K562 (cell line): ENCODE results near the gene CBLC. TPM values are rescaled to one million over a fixed set of nuclear protein-coding genes. Genes with fewer than 3 reads are reported as not detected.

Experiments used
- ATAC-seq: fragments of 200-7000 bp; cut with Tn5 transposase; 3 replicates; pipeline ENCODE4 v1.9.1; 2020; ENCODE audit warnings: moderate library complexity
- BruUV-seq: library from RNA; stranded (reverse); fragments of 400-500 nt; replicated peaks from 2 replicates; lab custom pipeline; 2021; lab: Mats Ljungman, UMichigan
- CTCF ChIA-PET: fragments of 300-600 bp; formaldehyde crosslinking; extraction: SDS; loops from one replicate; lab custom pipeline; 2021; ENCODE audit warnings: low intra/inter-chr PET ratio; lab: Yijun Ruan, JAX
- POLR2A ChIA-PET: fragments of 300-600, 350-650 bp; sonication (Branson Sonifier 250); formaldehyde crosslinking; extraction: SDS; loops from one replicate; lab custom pipeline; 2021; ENCODE audit warnings: antibody characterized with exemption, inconsistent platforms; lab: Yijun Ruan, JAX
- DNase-seq, 4 experiments: peaks; one replicate each; pipeline versions ENCODE4 v3.0.0 to v3.0.0-alpha.2; 2011 to 2018; ENCODE audit warnings: low spot score in 3 of 4, mixed read lengths in 3 of 4; ENCODE audit errors: extremely low read depth in 1 of 4
- FAIRE-seq: peaks from 2 replicates; lab custom pipeline; 2011; peaks lifted over from hg19 to GRCh38; lab: Jason Lieb, UNC
- H2AFZ ChIP-seq: 2 replicates; pipeline ENCODE4 v1.6.0; 2011; ENCODE audit warnings: low read depth, low read length, control low read depth, inconsistent platforms
- H3K27ac ChIP-seq: fragments of 200-600 bp; 3 replicates; pipeline ENCODE4 v1.8.0; 2011; ENCODE audit warnings: low read depth, mild to moderate bottlenecking, control low read depth, inconsistent platforms, low read length, moderate library complexity, mixed read lengths; ENCODE audit errors: extremely low read depth
- H3K27me3 ChIP-seq, 2 experiments: fragments of 300-600 bp in 1 of 2; 2 replicates in 1 of 2; 3 replicates in 1 of 2; pipeline versions ENCODE4 v1.6.0 to v1.8.0; 2011; ENCODE audit warnings: inconsistent platforms in 2 of 2, low read length in 2 of 2, mild to moderate bottlenecking in 1 of 2, mixed read lengths in 1 of 2, moderate library complexity in 1 of 2; ENCODE audit not compliant: control insufficient read depth in 2 of 2, insufficient read depth in 2 of 2
- H3K36me3 ChIP-seq: fragments of 300-600 bp; 3 replicates; pipeline ENCODE4 v1.8.0; 2011; ENCODE audit warnings: mild to moderate bottlenecking, low read length, inconsistent platforms; ENCODE audit not compliant: control insufficient read depth, insufficient read depth
- H3K4me1 ChIP-seq, 2 experiments: fragments of 200-600 bp in 1 of 2; replicated peaks in 1 of 2; 2 replicates in 1 of 2; 3 replicates in 1 of 2; pipeline versions ENCODE4 v1.5.1 to v1.8.0; 2011; ENCODE audit warnings: inconsistent platforms in 2 of 2, low read length in 2 of 2, mild to moderate bottlenecking in 1 of 2, mixed read lengths in 1 of 2, moderate library complexity in 1 of 2; ENCODE audit not compliant: control insufficient read depth in 2 of 2, insufficient read depth in 2 of 2
- H3K4me2 ChIP-seq: 2 replicates; pipeline ENCODE4 v1.6.1; 2011; ENCODE audit warnings: low read length, control low read depth, inconsistent platforms, mixed read lengths; ENCODE audit not compliant: insufficient read depth
- H3K4me3 ChIP-seq: fragments of 200-600 bp; sonication (generic), shearing (Covaris generic); 2 replicates; pipeline ENCODE4 v1.5.1; 2016; ENCODE audit warnings: control low read depth, inconsistent platforms
- H3K79me2 ChIP-seq: fragments of 200-600 bp; 3 replicates; pipeline ENCODE4 v1.8.0; 2011; ENCODE audit warnings: low read length, inconsistent platforms; ENCODE audit not compliant: control insufficient read depth, insufficient read depth
- H3K9ac ChIP-seq, 2 experiments: 2 replicates each; pipeline versions ENCODE4 v1.6.0 to v1.6.1; 2011; ENCODE audit warnings: low read depth in 2 of 2, low read length in 2 of 2, control low read depth in 1 of 2, inconsistent platforms in 1 of 2, mild to moderate bottlenecking in 1 of 2, mixed read lengths in 1 of 2; ENCODE audit not compliant: insufficient read depth in 1 of 2
- H3K9me1 ChIP-seq: one replicate; pipeline ENCODE4 v1.6.0; 2011; ENCODE audit warnings: inconsistent platforms, mild to moderate bottlenecking, low read length, moderate library complexity; ENCODE audit not compliant: control insufficient read depth, insufficient read depth
- H3K9me3 ChIP-seq: replicated peaks from 2 replicates; pipeline ENCODE4 v1.5.1; 2011; ENCODE audit warnings: low read depth, low read length, inconsistent platforms; ENCODE audit not compliant: control insufficient read depth, insufficient read depth
- H4K20me1 ChIP-seq: replicated peaks from 2 replicates; pipeline ENCODE4 v1.6.1; 2011; ENCODE audit warnings: low read length, inconsistent platforms, mixed read lengths; ENCODE audit not compliant: control insufficient read depth, insufficient read depth
- MEF2D ChIP-seq: conservative IDR thresholded peaks from 2 replicates; pipeline ENCODE4 v1.6.1; 2016; ENCODE audit warnings: low read depth, missing genetic modification characterization, missing compliant biosample characterization
- MYC ChIP-seq, 2 experiments: fragments of 250-450 bp in 1 of 2; sonication (Bioruptor Pico) in 1 of 2; IDR thresholded peaks; 2 replicates each; pipeline versions ENCODE4 v1.5.1 to v1.6.1; 2012 to 2021; ENCODE audit warnings: low read depth in 2 of 2, borderline replicate concordance in 1 of 2, improper control_type of control experiment in 1 of 2, low read length in 1 of 2, mild to moderate bottlenecking in 1 of 2, moderate library complexity in 1 of 2
- POLR2G ChIP-seq: fragments of 200-400 bp; formaldehyde crosslinking; IDR thresholded peaks from 2 replicates; pipeline ENCODE4 v1.6.1; 2017; ENCODE audit warnings: low read depth, mild to moderate bottlenecking, antibody characterized with exemption, low read length, moderate library complexity
- SMARCC2 ChIP-seq: fragments of 450-650 bp; IDR thresholded peaks from 2 replicates; pipeline ENCODE4 v1.6.1; 2017; ENCODE audit warnings: antibody characterized with exemption, moderate library complexity, mild to moderate bottlenecking, low read depth
- SOX6 ChIP-seq: fragments of 450-650 bp; IDR thresholded peaks from 2 replicates; pipeline ENCODE4 v1.6.1; 2014; ENCODE audit warnings: mild to moderate bottlenecking
- WHSC1 ChIP-seq: IDR thresholded peaks from one replicate; pipeline ENCODE4 v1.6.1; 2012; ENCODE audit warnings: low read length, control low read depth, inconsistent platforms
- ZBTB7A ChIP-seq: IDR thresholded peaks from 2 replicates; pipeline ENCODE4 v1.6.1; 2011; ENCODE audit warnings: low read depth, mild to moderate bottlenecking, low read length, moderate library complexity, borderline replicate concordance; ENCODE audit not compliant: control insufficient read depth
- ZNF551 ChIP-seq: fragments of 250-450 bp; sonication (Bioruptor Pico); IDR thresholded peaks from 2 replicates; pipeline ENCODE4 v1.5.0; 2021; ENCODE audit warnings: mild to moderate bottlenecking, moderate library complexity
- WGBS: fragments of 100-300 bp; shearing (Covaris generic); methylation state at CpG from one replicate; pipeline ENCODE4 v1.1.6; 2016; ENCODE audit warnings: low coverage, mixed read lengths; ENCODE audit not compliant: insufficient coverage; ENCODE audit errors: missing lambda C conversion rate; 5-methylcytosine and 5-hydroxymethylcytosine counted together
- in situ Hi-C: fragments of 300-500 bp; cut with MboI; formaldehyde crosslinking; loops from 4 replicates; pipeline ENCODE4 v1.15.0; 2018; ENCODE audit warnings: inconsistent platforms, mixed read lengths
- intact Hi-C: fragments of 100-400 bp; cut with micrococcal nuclease; formaldehyde crosslinking; loops from 2 replicates; pipeline ENCODE4 v1.14.2; 2022
- polyA plus RNA-seq, 8 experiments: library from polyadenylated mRNA; depleted of rRNA in 4 of 8; stranded (reverse) in 5 of 8; unstranded in 3 of 8; fragments of >200 nt; fragmentation: Nextera tagmentation in 2 of 8; fragmentation: Illumina TruSeq in 1 of 8; extraction: Ambion mirVana in 2 of 8; extraction: Trizol in 1 of 8; gene quantifications; 2 replicates each; pipeline versions ENCODE4 v1.2.1 to v1.2.3, GENCODE V29; 2011 to 2014; ENCODE audit warnings: inconsistent platforms in 1 of 8, missing spikeins in 1 of 8
- total RNA-seq, 7 experiments: library from RNA; depleted of rRNA in 6 of 7; stranded (reverse); fragments of >200 nt in 6 of 7; fragmentation: Illumina TruSeq in 2 of 7; extraction: Trizol in 2 of 7; gene quantifications; 2 replicates each; pipeline versions ENCODE4 v1.2.1 to v1.2.3, GENCODE V29; 2011 to 2021; ENCODE audit warnings: low replicate concordance in 1 of 7
- TF ChIP-seq, protein P1 (sequence below): sonication (generic); formaldehyde crosslinking; IDR thresholded peaks from 2 replicates; pipeline ENCODE4 v1.8.0; 2022; ENCODE audit warnings: mild to moderate bottlenecking, missing genetic modification reagents
- TF ChIP-seq, protein P2 (sequence below): fragments of 200-800 bp; sonication (Bioruptor generic); IDR thresholded peaks from 2 replicates; pipeline ENCODE4 v1.6.1; 2017; ENCODE audit warnings: missing genetic modification characterization, missing compliant biosample characterization

Gene CBLC
- total and polyA plus RNA-seq, 9 of the 15 experiments (the other 6 are each of a cell fraction or from before 2014, with no cell fraction given), result 0.09 TPM; not detected in 8

DNA sequence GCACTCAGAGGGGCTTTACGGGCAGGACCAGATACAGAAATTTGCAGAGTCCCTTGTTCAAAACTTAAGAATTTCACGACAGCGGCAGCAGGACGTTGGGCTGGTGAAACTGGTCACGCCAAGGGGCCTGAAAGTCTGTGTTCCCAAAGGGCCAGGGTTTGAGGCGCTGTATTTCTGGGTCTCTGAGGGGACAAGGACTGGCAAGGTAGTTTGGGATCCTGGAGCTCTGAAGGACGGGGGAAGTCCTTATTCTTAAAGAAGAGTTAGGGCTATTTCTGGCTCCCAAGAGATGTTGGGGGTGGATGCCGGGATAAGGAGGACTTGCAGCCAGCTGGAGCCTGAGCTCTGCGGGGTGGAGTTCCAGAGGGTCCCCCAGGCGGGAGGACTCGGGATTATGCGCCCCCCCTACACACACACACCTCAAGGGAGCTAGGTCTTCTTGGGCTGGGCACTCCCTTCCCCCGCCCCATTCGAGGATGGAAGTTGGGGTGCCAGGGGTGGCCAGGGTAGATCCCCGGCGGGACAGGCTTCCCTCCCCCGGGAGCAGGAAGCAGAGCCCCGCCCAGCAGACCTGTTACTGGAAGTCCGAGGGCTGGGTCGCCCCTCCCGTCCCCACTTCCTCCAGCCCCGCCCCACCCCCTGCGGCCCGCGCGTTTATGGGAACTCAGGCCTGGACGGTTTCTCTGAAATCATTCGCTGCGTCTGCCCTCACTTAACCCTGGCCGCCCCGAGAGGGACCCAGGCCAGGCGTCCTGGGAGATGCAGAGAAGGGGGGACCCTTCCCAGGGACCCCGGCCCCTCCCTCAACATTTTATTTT lies 23.5 kb upstream of the CBLC start:
- in situ Hi-C loops, result no loop called here
- ChIA-PET POLR2A (interaction anchor here (0.7 to 1.8 kb wide), 4 partner anchors 10 to 292 kb away, joined by 3 to 16 read pairs (median 3); no protein-coding TSS in a partner anchor), CTCF (no interaction called here)
- BruUV-seq, result no TSS peak
- Histone ChIP-seq H3K9me1 (no peaks in the 10 kb centered on the region), H2AFZ (peak overlapping the region; percentile 82), H3K9me3 (no peaks in the 10 kb centered on the region), H3K36me3 (no peaks in the 10 kb centered on the region), H3K4me3 (peak overlapping the region; percentile 36), H3K4me1 (peaks cover 22 to 53% of the 10 kb centered on the region in 2 experiments), H3K9ac (peak overlapping the region; percentile 73 to 85), H3K27me3 (no peaks in the 10 kb centered on the region), H3K4me2 (peak overlapping the region; percentile 78), H3K79me2 (no peaks in the 10 kb centered on the region), H3K27ac (peak overlapping the region; percentile 77), H4K20me1 (no peaks in the 10 kb centered on the region)
- intact Hi-C loops, result no loop called here
- FAIRE-seq (peak; percentile 88), ATAC-seq (peak; percentile 90), DNase-seq (peak; percentile 93 to 94 (median 94))
- 2% methylated on average over 23 of the region's 33 CpGs for WGBS
- no peak for TF ChIP-seq SOX6
- TF ChIP-seq, protein P1, sequence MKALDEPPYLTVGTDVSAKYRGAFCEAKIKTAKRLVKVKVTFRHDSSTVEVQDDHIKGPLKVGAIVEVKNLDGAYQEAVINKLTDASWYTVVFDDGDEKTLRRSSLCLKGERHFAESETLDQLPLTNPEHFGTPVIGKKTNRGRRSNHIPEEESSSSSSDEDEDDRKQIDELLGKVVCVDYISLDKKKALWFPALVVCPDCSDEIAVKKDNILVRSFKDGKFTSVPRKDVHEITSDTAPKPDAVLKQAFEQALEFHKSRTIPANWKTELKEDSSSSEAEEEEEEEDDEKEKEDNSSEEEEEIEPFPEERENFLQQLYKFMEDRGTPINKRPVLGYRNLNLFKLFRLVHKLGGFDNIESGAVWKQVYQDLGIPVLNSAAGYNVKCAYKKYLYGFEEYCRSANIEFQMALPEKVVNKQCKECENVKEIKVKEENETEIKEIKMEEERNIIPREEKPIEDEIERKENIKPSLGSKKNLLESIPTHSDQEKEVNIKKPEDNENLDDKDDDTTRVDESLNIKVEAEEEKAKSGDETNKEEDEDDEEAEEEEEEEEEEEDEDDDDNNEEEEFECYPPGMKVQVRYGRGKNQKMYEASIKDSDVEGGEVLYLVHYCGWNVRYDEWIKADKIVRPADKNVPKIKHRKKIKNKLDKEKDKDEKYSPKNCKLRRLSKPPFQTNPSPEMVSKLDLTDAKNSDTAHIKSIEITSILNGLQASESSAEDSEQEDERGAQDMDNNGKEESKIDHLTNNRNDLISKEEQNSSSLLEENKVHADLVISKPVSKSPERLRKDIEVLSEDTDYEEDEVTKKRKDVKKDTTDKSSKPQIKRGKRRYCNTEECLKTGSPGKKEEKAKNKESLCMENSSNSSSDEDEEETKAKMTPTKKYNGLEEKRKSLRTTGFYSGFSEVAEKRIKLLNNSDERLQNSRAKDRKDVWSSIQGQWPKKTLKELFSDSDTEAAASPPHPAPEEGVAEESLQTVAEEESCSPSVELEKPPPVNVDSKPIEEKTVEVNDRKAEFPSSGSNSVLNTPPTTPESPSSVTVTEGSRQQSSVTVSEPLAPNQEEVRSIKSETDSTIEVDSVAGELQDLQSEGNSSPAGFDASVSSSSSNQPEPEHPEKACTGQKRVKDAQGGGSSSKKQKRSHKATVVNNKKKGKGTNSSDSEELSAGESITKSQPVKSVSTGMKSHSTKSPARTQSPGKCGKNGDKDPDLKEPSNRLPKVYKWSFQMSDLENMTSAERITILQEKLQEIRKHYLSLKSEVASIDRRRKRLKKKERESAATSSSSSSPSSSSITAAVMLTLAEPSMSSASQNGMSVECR (CRISPR knock-in tag), result peak; percentile 40; the same call in 1 of the 2 replicates
- peak; percentile 54 for TF ChIP-seq MYC (IDR thresholded peaks at IDR 0.05; ENCODE audit: low read depth, low read length)
- TF ChIP-seq MYC (CRISPR knock-in tag; IDR thresholded peaks at IDR 0.05; ENCODE audit: borderline replicate concordance, low read depth), result no peak
- TF ChIP-seq, protein P2, sequence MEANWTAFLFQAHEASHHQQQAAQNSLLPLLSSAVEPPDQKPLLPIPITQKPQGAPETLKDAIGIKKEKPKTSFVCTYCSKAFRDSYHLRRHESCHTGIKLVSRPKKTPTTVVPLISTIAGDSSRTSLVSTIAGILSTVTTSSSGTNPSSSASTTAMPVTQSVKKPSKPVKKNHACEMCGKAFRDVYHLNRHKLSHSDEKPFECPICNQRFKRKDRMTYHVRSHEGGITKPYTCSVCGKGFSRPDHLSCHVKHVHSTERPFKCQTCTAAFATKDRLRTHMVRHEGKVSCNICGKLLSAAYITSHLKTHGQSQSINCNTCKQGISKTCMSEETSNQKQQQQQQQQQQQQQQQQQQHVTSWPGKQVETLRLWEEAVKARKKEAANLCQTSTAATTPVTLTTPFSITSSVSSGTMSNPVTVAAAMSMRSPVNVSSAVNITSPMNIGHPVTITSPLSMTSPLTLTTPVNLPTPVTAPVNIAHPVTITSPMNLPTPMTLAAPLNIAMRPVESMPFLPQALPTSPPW (CRISPR knock-in tag), result peak; percentile 94
- 0 out of 2 replicates have a peak, but pooled peaks have one; percentile 16 for TF ChIP-seq SMARCC2
- TF ChIP-seq WHSC1, result no peak
- peak; percentile 73; the same call in 1 of the 2 replicates for TF ChIP-seq ZBTB7A
- TF ChIP-seq ZNF551, result no peak
- peak; percentile 69 for TF ChIP-seq POLR2G
- TF ChIP-seq MEF2D (tag), result peak; percentile 49; the same call in 1 of the 2 replicates
